Measurements from ENCODE around the gene FRMPD4. TPM values are rescaled to one million over a fixed set of nuclear protein-coding genes. Genes with fewer than 3 reads are reported as not detected.

FRMPD4 gene
- total and polyA plus RNA-seq, 12 donors, result 0.03 to 4.1 (median 2.0) TPM

DNA sequence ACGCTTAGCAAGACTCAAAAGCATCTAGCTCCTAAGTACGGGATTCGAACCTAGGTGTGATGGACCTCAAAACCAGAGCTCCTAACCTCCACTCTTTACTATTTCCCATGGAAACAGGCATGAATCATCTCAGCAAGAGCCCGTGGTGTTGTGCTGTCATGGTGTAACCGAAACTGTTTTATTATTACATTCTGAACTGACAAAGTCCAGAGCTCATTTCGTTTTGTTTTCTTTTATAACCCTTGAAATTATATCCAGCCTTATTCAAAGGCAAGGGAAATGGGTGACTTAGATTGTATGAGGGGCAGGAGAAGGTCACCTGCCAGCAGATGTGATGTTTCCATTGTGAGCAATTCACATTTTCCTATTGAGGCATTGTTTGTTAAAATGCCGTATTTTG is 301.1 kb downstream of the FRMPD4 start:
- Histone ChIP-seq H3K4me3 (no peak overlapping the region), H3K9me3 (no peaks in the 10 kb centered on the region), H3K4me1 (no peaks in the 10 kb centered on the region), H3K36me3 (no peaks in the 10 kb centered on the region), H3K27ac (no peak overlapping the region), H3K27me3 (peaks cover 0 to 14% (median 0%) of the 10 kb centered on the region in 7 donors)
- 83 to 89% methylated on average over 7 of the region's 7 CpGs for WGBS, 2 donors
- intact Hi-C loops (cut with DNase I), result no loop called here
- ATAC-seq (no peak), DNase-seq (no peak)
- TF ChIP-seq CTCF (IDR thresholded peaks at IDR 0.05), result no peak

- ATAC-seq (no peak), DNase-seq (no peak)
- intact Hi-C loops (cut with DNase I), result no loop called here
- no peak overlapping the region for H3K4me3 ChIP-seq
- peaks cover 0 to 13% (median 0%) of the 10 kb centered on the region in 7 donors for H3K27me3 ChIP-seq
- no peaks in the 10 kb centered on the region for H3K4me1 ChIP-seq
- H3K36me3 ChIP-seq, result no peaks in the 10 kb centered on the region
- H3K27ac ChIP-seq, result no peak overlapping the region
- no peak for TF ChIP-seq CTCF (IDR thresholded peaks at IDR 0.05)
- no peaks in the 10 kb centered on the region for H3K9me3 ChIP-seq
Measured at GRCh38 chrX:12440246-12440645, 302.0 kb downstream of the FRMPD4 start.

DNA sequence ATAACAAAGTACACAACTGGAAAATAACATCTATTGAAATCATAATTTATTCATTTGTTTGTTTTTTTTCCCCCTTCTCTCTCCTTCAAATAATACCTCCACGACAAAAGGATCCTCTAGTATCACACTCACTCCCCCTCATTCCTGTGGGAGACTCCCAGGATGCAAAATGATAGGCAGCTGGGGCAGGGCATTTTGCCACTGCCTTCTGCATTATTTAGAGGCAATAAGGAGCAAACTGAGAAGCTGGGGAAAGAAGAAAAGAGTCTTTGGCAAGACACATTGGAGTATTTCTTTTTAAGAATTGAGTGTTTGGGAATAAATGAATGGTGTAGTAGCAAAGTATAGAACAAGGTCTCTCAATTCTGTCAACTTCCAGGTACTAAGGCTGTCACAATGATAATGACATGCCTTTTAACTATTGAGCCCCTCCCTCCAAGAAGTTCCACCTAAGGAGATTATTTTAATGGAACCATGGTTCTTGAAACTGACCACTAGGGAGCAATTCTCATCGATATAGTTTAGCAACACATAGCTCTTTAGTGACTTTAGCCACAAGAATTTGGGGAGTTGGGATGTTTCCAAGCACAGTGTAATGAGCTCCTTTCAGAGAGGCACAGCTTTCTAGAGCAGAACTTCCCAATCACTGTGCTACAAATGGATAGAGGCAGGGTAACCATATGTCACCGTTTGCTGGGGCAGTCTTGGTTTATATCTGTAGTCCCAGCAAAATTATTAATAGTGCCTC is 303.3 kb downstream of the FRMPD4 start:
- WGBS, 2 donors, result 45 to 57% methylated on average over 3 of the region's 3 CpGs
- no peak for TF ChIP-seq CTCF (IDR thresholded peaks at IDR 0.05)
- no peak for DNase-seq
- no peaks in the 10 kb centered on the region for H3K4me1 ChIP-seq
- H3K9me3 ChIP-seq, result no peaks in the 10 kb centered on the region
- no peaks in the 10 kb centered on the region for H3K36me3 ChIP-seq
- no peak overlapping the region for H3K4me3 ChIP-seq
- intact Hi-C loops (cut with DNase I), result no loop called here
- H3K27me3 ChIP-seq, result peaks cover 0 to 4% (median 0%) of the 10 kb centered on the region in 7 donors
- ATAC-seq, result no peak
- H3K27ac ChIP-seq, result no peak overlapping the region

DNA sequence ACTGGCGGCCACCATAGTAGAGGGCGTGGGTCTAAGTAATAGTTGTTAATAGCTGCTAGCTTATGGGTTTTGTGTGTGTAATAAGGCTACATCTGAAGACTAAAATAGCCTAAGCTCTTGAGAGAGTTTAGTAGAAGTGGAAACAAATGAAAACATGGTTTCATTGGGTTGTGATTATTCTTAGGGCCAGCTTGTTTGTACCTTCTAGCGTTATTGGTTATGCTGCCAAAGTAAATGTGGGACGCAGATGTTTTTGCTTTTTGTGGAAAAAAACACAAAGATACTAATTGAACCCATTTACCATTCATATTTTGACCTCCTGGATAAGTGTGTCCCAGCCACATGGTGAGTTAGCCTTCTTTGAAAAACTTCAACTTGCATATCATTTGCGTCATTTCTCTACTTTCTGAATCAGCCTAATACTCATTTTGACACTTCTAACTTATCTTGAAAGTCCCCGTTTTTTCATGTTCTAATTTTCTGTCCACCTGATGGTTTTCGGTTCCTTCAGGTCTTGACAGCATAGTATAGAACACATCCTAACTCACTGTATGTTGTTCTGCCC is 305.3 kb downstream of the FRMPD4 start:
- H3K4me1 ChIP-seq, result no peaks in the 10 kb centered on the region
- DNase-seq (no peak), ATAC-seq (no peak)
- no peak for TF ChIP-seq CTCF (IDR thresholded peaks at IDR 0.05)
- H3K27me3 ChIP-seq, result peaks cover 0 to 4% (median 0%) of the 10 kb centered on the region in 7 donors
- intact Hi-C loops (cut with DNase I), result no loop called here
- H3K36me3 ChIP-seq, result no peaks in the 10 kb centered on the region
- H3K27ac ChIP-seq, result no peak overlapping the region
- H3K4me3 ChIP-seq, result no peak overlapping the region
- WGBS, 2 donors, result 77 to 88% methylated on average over 7 of the region's 7 CpGs
- no peaks in the 10 kb centered on the region for H3K9me3 ChIP-seq
